WTC11 (cell line): ENCODE data around the gene CAMTA1.

Experiments
- CREB1 ChIP-seq: sonication (generic); formaldehyde crosslinking; IDR thresholded peaks from 2 replicates; pipeline ENCODE4 v1.8.0; 2023; ENCODE audit warnings: mild to moderate bottlenecking, missing genetic modification reagents
- CTCF ChIP-seq: fragments of 200-600 bp; IDR thresholded peaks from 2 replicates; pipeline ENCODE4 v1.8.0; 2022; ENCODE audit warnings: antibody characterized with exemption
- ESRRA ChIP-seq: sonication (generic); formaldehyde crosslinking; IDR thresholded peaks from 2 replicates; pipeline ENCODE4 v1.8.1; 2022; ENCODE audit warnings: mild to moderate bottlenecking, missing genetic modification reagents, borderline replicate concordance
- FOXP4 ChIP-seq: sonication (generic); formaldehyde crosslinking; IDR thresholded peaks from 2 replicates; pipeline ENCODE4 v1.8.0; 2022; ENCODE audit warnings: mild to moderate bottlenecking, missing genetic modification reagents
- HMGXB4 ChIP-seq: sonication (generic); formaldehyde crosslinking; IDR thresholded peaks from 2 replicates; pipeline ENCODE4 v1.8.1; 2023; ENCODE audit warnings: mild to moderate bottlenecking, moderate library complexity, missing genetic modification reagents
- JUN ChIP-seq: sonication (generic); formaldehyde crosslinking; IDR thresholded peaks from 2 replicates; pipeline ENCODE4 v1.8.0; 2023; ENCODE audit warnings: mild to moderate bottlenecking, missing genetic modification reagents
- PRDM15 ChIP-seq: sonication (generic); formaldehyde crosslinking; IDR thresholded peaks from 2 replicates; pipeline ENCODE4 v1.8.0; 2022; ENCODE audit warnings: missing genetic modification reagents
- RELA ChIP-seq: sonication (generic); formaldehyde crosslinking; IDR thresholded peaks from 2 replicates; pipeline ENCODE4 v1.8.1; 2022; ENCODE audit warnings: missing genetic modification reagents, mild to moderate bottlenecking, borderline replicate concordance
- TP53 ChIP-seq: sonication (generic); formaldehyde crosslinking; IDR thresholded peaks from 2 replicates; pipeline ENCODE4 v1.8.1; 2023; ENCODE audit warnings: mild to moderate bottlenecking, missing genetic modification reagents
- USF1 ChIP-seq: sonication (generic); formaldehyde crosslinking; IDR thresholded peaks from 2 replicates; pipeline ENCODE4 v1.8.0; 2022; ENCODE audit warnings: mild to moderate bottlenecking, missing genetic modification reagents
- USF2 ChIP-seq: sonication (generic); formaldehyde crosslinking; IDR thresholded peaks from 2 replicates; pipeline ENCODE4 v1.8.1; 2023; ENCODE audit warnings: mild to moderate bottlenecking, missing genetic modification reagents, moderate library complexity
- ZNF138 ChIP-seq: sonication (generic); formaldehyde crosslinking; conservative IDR thresholded peaks from 2 replicates; pipeline ENCODE4 v1.8.1; 2022; ENCODE audit warnings: mild to moderate bottlenecking, moderate library complexity, missing genetic modification reagents
- ZNF512 ChIP-seq: sonication (generic); formaldehyde crosslinking; IDR thresholded peaks from 2 replicates; pipeline ENCODE4 v1.8.1; 2022; ENCODE audit warnings: missing genetic modification reagents, borderline replicate concordance

- TF ChIP-seq PRDM15 (CRISPR knock-in tag): no peak
- no peak for TF ChIP-seq ESRRA (CRISPR knock-in tag)
- TF ChIP-seq HMGXB4 (CRISPR knock-in tag): no peak
- no peak for TF ChIP-seq CTCF
- no peak for TF ChIP-seq TP53 (CRISPR knock-in tag)
- TF ChIP-seq USF1 (CRISPR knock-in tag): no peak
- no peak for TF ChIP-seq CREB1
- TF ChIP-seq ZNF138 (CRISPR knock-in tag): no peak
- TF ChIP-seq ZNF512 (CRISPR knock-in tag): no peak
- TF ChIP-seq USF2 (CRISPR knock-in tag): no peak
- no peak for TF ChIP-seq FOXP4 (CRISPR knock-in tag)
- TF ChIP-seq RELA (CRISPR knock-in tag): no peak
- no peak for TF ChIP-seq JUN (CRISPR knock-in tag)
Observed at GRCh38 chr1:6882414-6882813, 97.2 kb downstream of the CAMTA1 start.
